ENCODE measurements around the gene ADGRL1. TPM values are rescaled to one million over a fixed set of nuclear protein-coding genes. Genes with fewer than 3 reads are reported as not detected.
A peak's percentile ranks its signal among the peaks of the same experiment; 100 is the strongest.

Gene ADGRL1
- total and polyA plus RNA-seq, 9 of the 15 experiments (the other 6 are each of a cell fraction or from before 2014, with no cell fraction given) = 0.14 to 37.0 (median 8.6) TPM

DNA sequence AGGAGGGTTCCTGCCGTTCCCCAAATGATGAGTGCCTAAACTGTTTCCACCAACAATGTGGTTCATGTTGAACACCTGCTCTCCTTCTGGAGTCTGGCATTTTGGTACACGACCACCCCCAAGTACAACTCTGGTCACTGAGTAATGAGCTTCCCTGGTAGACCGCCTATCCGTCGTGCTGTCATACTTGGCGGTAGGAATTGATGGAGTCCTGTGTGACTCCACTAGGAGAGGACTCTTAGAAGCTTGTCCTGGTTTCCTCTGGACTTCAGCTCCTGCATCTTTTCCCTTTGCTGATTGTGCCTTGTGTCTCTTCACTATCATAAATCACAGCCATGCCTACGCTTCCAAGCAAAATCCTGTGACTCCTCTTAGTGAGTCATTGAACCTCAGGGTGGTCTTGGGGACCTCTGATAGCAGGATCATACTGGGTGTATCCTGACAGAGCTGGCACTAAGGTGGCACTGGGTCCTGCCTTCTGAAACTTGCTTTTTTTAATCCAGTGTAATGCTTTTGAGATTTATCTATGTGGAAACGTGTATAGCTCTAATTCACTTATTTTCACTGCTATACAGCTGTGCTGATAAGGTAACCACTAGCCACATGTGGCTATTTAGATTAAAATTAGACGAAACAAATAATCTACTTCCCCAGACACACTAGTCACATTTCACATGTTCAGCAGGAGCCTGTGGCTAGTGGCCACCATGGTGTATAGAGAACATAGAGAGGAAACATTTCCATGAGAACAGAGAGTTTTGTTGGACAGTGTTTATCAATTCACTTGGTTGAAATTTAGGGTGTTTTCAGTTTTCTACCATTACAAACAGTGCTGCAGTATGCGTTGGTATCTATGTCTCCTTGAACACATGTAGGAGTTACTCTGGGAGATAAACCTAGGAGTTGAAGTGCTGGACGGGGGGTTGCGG, 63.4 kb downstream of the ADGRL1 start (continued):
- peak; percentile 93 to 98 for TF ChIP-seq RCOR1 (IDR thresholded peaks at IDR 0.05; ENCODE audit: borderline replicate concordance in 1 of 2, low read depth in 2 of 2, low read length in 2 of 2)
- TF ChIP-seq SIN3B (IDR thresholded peaks at IDR 0.05; ENCODE audit: low read depth) = no peak
- TF ChIP-seq ZNF696 (CRISPR knock-in tag; conservative IDR thresholded peaks at IDR 0.05) = no peak
- TF ChIP-seq BRCA1 (IDR thresholded peaks at IDR 0.05) = no peak
- no peak for TF ChIP-seq BRCA1 (CRISPR knock-in tag; IDR thresholded peaks at IDR 0.05)
- peak; percentile 22; the same call in 1 of the 2 replicates for TF ChIP-seq CREB1 (IDR thresholded peaks at IDR 0.05)
- TF ChIP-seq CREB1 (CRISPR knock-in tag; IDR thresholded peaks at IDR 0.05) = no peak
- no peak for TF ChIP-seq ILK (tag; IDR thresholded peaks at IDR 0.05; ENCODE audit: borderline replicate concordance, low read depth)
- TF ChIP-seq, protein P1, sequence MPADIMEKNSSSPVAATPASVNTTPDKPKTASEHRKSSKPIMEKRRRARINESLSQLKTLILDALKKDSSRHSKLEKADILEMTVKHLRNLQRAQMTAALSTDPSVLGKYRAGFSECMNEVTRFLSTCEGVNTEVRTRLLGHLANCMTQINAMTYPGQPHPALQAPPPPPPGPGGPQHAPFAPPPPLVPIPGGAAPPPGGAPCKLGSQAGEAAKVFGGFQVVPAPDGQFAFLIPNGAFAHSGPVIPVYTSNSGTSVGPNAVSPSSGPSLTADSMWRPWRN (IDR thresholded peaks at IDR 0.05; ENCODE audit: low read depth) = peak; percentile 94
- TF ChIP-seq, protein P2, sequence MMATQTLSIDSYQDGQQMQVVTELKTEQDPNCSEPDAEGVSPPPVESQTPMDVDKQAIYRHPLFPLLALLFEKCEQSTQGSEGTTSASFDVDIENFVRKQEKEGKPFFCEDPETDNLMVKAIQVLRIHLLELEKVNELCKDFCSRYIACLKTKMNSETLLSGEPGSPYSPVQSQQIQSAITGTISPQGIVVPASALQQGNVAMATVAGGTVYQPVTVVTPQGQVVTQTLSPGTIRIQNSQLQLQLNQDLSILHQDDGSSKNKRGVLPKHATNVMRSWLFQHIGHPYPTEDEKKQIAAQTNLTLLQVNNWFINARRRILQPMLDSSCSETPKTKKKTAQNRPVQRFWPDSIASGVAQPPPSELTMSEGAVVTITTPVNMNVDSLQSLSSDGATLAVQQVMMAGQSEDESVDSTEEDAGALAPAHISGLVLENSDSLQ (IDR thresholded peaks at IDR 0.05) = peak; percentile 80
- no peak for TF ChIP-seq TGIF2 (CRISPR knock-in tag; IDR thresholded peaks at IDR 0.05)
- peak; percentile 51 to 68; a peak in 3 of 4 replicates for TF ChIP-seq TRIM24 (IDR thresholded peaks at IDR 0.05)
- no peak for TF ChIP-seq RB1 (IDR thresholded peaks at IDR 0.05; ENCODE audit: low read depth)
- TF ChIP-seq ETV6 (IDR thresholded peaks at IDR 0.05; ENCODE audit: borderline replicate concordance in 1 of 2, low read depth in 2 of 2, low read length in 1 of 2) = peak in 1 of 2 experiments; percentile 67; a peak in 1 of 4 replicates
- no peak for TF ChIP-seq ETV6 (CRISPR knock-in tag; IDR thresholded peaks at IDR 0.05; ENCODE audit: borderline replicate concordance)
- peak; percentile 36; the same call in 1 of the 2 replicates for TF ChIP-seq MYC (IDR thresholded peaks at IDR 0.05; ENCODE audit: low read depth, low read length)
- TF ChIP-seq MYC (CRISPR knock-in tag; IDR thresholded peaks at IDR 0.05; ENCODE audit: borderline replicate concordance, low read depth) = no peak
- TF ChIP-seq, protein P3, sequence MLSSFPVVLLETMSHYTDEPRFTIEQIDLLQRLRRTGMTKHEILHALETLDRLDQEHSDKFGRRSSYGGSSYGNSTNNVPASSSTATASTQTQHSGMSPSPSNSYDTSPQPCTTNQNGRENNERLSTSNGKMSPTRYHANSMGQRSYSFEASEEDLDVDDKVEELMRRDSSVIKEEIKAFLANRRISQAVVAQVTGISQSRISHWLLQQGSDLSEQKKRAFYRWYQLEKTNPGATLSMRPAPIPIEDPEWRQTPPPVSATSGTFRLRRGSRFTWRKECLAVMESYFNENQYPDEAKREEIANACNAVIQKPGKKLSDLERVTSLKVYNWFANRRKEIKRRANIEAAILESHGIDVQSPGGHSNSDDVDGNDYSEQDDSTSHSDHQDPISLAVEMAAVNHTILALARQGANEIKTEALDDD (IDR thresholded peaks at IDR 0.05) = peak; percentile 71
- TF ChIP-seq FOXM1 (IDR thresholded peaks at IDR 0.05; ENCODE audit: low read depth) = peak; percentile 85
- TF ChIP-seq FOXM1 (CRISPR knock-in tag; IDR thresholded peaks at IDR 0.05; ENCODE audit: low read depth) = no peak
- peak; percentile 26 for TF ChIP-seq DACH1 (IDR thresholded peaks at IDR 0.05; ENCODE audit: partially characterized antibody)
- TF ChIP-seq NELFE (IDR thresholded peaks at IDR 0.05; ENCODE audit: insufficient read depth, insufficient read length) = no peak
- TF ChIP-seq, protein P4, sequence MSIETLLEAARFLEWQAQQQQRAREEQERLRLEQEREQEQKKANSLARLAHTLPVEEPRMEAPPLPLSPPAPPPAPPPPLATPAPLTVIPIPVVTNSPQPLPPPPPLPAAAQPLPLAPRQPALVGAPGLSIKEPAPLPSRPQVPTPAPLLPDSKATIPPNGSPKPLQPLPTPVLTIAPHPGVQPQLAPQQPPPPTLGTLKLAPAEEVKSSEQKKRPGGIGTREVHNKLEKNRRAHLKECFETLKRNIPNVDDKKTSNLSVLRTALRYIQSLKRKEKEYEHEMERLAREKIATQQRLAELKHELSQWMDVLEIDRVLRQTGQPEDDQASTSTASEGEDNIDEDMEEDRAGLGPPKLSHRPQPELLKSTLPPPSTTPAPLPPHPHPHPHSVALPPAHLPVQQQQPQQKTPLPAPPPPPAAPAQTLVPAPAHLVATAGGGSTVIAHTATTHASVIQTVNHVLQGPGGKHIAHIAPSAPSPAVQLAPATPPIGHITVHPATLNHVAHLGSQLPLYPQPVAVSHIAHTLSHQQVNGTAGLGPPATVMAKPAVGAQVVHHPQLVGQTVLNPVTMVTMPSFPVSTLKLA (conservative IDR thresholded peaks at IDR 0.05) = peak in 1 of 2 experiments; percentile 70; a peak in 3 of 4 replicates
- TF ChIP-seq TBL1XR1 (IDR thresholded peaks at IDR 0.05; ENCODE audit: low read length in 2 of 2) = peak in 1 of 2 experiments; percentile 92; a peak in 2 of 4 replicates
- TF ChIP-seq HMGN3 (IDR thresholded peaks at IDR 0.05; ENCODE audit: borderline replicate concordance, extremely low read depth, insufficient read length, low read depth, low read length) = peak; percentile 84
